Neutrophil (primary cell): ENCODE data around the gene INPP4B.

ENCODE experiments used
- H3K27ac ChIP-seq: fragments of 200-600 bp; sonication (generic); 2 replicates; pipeline ENCODE4 v1.5.1; 2016; ENCODE audit warnings: mild to moderate bottlenecking, moderate library complexity
- H3K27me3 ChIP-seq: fragments of 200-600 bp; sonication (generic); 2 replicates; pipeline ENCODE4 v1.6.0; 2016; ENCODE audit warnings: mild to moderate bottlenecking
- H3K36me3 ChIP-seq: fragments of 200-600 bp; sonication (generic); 2 replicates; pipeline ENCODE4 v1.5.1; 2017
- H3K4me1 ChIP-seq, 2 experiments: fragments of 200-600 bp in 1 of 2; sonication (generic) in 1 of 2; 1 replicate in 1 of 2; 2 replicates in 1 of 2; pipeline versions ENCODE4 v1.5.1 to v1.6.1; 2013 to 2016; ENCODE audit warnings: low read depth in 1 of 2, low read length in 1 of 2, mild to moderate bottlenecking in 1 of 2, moderate library complexity in 1 of 2; ENCODE audit not compliant: control insufficient read depth in 1 of 2, insufficient read depth in 1 of 2
- H3K4me3 ChIP-seq, 2 experiments: fragments of 200-600 bp in 1 of 2; sonication (generic) in 1 of 2; 1 replicate in 1 of 2; 2 replicates in 1 of 2; pipeline ENCODE4 v1.5.1; 2013 to 2016; ENCODE audit warnings: low read depth in 1 of 2, low read length in 1 of 2, mild to moderate bottlenecking in 1 of 2, moderate library complexity in 1 of 2
- H3K9me3 ChIP-seq: fragments of 200-600 bp; sonication (generic); 2 replicates; pipeline ENCODE4 v1.5.1; 2016
- TF ChIP-seq, protein P1 (sequence below): fragments of 200-600 bp; sonication (generic); IDR thresholded peaks from 2 replicates; pipeline ENCODE4 v1.5.1; 2016; ENCODE audit warnings: antibody characterized with exemption

INPP4B gene

DNA sequence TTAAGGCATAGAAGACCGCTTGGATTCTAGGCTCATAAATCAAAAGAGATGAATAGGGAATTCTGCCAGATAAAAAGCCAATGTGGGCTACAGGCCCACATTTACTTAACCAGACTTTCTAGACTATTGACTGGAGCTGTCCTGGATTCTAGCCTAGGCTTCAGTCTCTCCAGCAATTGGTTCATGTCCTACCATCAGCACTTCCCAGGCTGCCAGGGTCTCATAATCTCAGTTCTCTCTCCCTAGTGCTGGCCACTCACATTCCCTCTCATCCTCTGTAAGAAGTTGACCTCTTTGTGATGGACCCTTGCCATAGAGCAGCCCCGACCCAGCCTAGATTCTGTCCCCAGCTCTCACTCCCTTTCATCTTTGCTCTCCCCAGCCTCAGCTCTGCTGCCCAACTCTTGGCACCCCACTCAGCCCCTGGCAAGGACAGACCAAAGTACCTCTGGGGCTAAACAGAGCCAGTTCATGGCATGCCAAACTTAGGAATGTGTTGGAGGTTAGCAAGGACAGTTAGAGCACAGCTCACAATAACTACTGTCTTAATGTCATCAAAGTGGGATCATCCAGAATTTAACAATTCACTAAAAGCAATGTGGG, 396.2 kb downstream of the INPP4B start:
- H3K27me3 ChIP-seq, result no peaks in the 10 kb centered on the region
- H3K36me3 ChIP-seq, result no peaks in the 10 kb centered on the region
- H3K9me3 ChIP-seq, result no peaks in the 10 kb centered on the region
- no peak overlapping the region for H3K27ac ChIP-seq
- H3K4me3 ChIP-seq, result no peak overlapping the region
- TF ChIP-seq, protein P1, sequence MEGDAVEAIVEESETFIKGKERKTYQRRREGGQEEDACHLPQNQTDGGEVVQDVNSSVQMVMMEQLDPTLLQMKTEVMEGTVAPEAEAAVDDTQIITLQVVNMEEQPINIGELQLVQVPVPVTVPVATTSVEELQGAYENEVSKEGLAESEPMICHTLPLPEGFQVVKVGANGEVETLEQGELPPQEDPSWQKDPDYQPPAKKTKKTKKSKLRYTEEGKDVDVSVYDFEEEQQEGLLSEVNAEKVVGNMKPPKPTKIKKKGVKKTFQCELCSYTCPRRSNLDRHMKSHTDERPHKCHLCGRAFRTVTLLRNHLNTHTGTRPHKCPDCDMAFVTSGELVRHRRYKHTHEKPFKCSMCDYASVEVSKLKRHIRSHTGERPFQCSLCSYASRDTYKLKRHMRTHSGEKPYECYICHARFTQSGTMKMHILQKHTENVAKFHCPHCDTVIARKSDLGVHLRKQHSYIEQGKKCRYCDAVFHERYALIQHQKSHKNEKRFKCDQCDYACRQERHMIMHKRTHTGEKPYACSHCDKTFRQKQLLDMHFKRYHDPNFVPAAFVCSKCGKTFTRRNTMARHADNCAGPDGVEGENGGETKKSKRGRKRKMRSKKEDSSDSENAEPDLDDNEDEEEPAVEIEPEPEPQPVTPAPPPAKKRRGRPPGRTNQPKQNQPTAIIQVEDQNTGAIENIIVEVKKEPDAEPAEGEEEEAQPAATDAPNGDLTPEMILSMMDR, result no peak
- H3K4me1 ChIP-seq, result no peaks in the 10 kb centered on the region

DNA sequence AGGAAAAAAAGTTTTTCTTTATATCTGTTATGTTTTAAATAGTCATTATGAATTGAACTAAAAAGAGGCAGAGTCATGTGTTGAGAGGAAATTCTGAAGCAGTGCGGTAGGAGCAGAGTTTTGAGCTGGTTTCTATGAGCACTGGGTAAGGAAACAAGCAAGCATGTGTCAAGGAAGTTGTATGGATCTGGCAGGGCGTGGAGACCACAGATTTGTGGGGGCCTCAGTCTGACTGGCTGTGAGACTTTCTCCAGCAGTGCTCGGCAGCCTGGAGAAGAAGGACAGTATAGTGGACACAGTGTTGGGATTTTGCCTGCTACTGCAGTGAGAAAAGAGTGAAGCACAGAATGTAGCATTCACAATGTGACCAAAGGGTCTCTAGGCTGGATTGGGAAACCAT, 399.1 kb downstream of the INPP4B start:
- Histone ChIP-seq H3K9me3 (no peaks in the 10 kb centered on the region), H3K36me3 (no peaks in the 10 kb centered on the region), H3K27me3 (no peaks in the 10 kb centered on the region), H3K27ac (no peak overlapping the region), H3K4me3 (no peak overlapping the region), H3K4me1 (no peaks in the 10 kb centered on the region)
- TF ChIP-seq, protein P1, result no peak

DNA sequence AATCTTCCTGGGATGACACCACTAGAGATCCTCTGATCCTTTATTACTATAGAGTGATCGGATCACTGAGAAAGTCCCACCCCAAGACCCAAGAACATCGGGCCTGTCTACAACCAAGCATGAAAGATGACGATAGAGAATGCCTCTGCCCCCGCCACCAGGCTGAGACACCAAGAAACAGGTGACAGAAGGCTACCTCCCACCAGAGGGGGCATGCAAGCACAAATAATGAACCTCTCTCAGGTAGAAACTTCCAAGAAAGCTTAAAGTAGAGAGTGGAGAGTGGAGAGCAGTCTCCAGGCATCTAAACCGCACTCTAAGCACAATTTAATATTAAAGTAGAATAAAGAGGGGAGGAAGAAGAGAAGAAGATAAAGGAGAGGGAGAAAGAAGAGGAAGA, 402.6 kb downstream of the INPP4B start:
- Histone ChIP-seq H3K36me3 (no peaks in the 10 kb centered on the region), H3K9me3 (no peaks in the 10 kb centered on the region), H3K27ac (no peak overlapping the region), H3K4me1 (no peaks in the 10 kb centered on the region), H3K27me3 (no peaks in the 10 kb centered on the region), H3K4me3 (no peak overlapping the region)
- TF ChIP-seq, protein P1, result no peak

DNA sequence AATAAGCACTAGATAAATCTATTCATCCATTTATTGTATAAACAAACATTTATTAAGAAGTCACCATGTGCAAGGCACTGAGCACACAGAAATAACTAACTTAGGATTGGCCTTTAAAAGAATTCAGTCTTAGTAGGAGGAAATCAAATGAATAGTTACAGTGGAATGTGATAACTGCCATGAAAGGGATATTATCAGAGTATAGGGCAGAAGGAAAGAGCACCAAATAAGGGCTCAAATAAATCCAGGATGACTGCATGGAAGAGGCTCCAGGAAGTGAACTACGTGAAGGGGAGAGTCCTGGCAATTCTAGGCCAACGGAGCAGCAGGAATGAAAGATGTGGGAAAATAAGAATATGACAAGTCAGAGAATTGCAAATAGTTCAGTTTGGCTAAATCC, 406.0 kb downstream of the INPP4B start:
- Histone ChIP-seq H3K27ac (no peak overlapping the region), H3K9me3 (no peaks in the 10 kb centered on the region), H3K36me3 (no peaks in the 10 kb centered on the region), H3K27me3 (no peaks in the 10 kb centered on the region), H3K4me3 (no peak overlapping the region), H3K4me1 (no peaks in the 10 kb centered on the region)
- TF ChIP-seq, protein P1, result no peak

DNA sequence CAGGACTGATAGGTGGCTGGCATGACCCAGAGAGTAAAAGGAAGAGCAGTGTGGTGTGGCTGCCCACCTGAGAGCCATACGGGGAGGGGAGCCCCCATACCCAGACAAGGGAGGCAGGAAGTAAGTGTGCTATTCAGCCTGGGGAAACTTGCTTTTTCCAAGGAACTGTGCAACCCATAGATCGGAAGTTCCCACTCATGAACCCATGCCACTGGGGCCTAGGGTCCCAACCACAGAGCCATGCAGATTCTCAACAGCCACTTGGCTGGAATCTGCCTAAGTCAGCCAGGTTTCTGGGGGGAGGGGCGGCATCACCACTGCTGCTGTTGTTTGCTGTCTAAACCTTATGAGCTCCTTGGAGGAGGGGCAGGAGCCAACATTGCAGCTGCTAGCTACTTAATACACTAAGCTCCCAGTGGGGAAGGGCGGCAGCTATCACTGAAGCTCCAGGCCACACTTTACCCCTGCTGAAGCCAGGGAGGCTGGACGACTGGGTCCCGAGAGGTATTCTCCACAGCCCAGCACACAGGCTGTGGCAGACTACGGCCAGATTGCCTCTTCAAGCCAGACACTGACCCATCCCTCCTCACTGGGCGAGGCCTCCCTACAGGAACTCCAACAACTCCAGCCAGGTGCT, 410.4 kb downstream of the INPP4B start:
- Histone ChIP-seq H3K9me3 (no peaks in the 10 kb centered on the region), H3K27ac (no peak overlapping the region), H3K27me3 (no peaks in the 10 kb centered on the region), H3K4me1 (no peaks in the 10 kb centered on the region), H3K4me3 (no peak overlapping the region), H3K36me3 (no peaks in the 10 kb centered on the region)
- TF ChIP-seq, protein P1, result no peak
